ENCODE measurements around the gene DNAJB7.
"Not testable (repeated sequence)": the region's sequence is repeated elsewhere in the genome, so short reads cannot be mapped to it uniquely, and the experiment has no call there.

Gene DNAJB7

DNA sequence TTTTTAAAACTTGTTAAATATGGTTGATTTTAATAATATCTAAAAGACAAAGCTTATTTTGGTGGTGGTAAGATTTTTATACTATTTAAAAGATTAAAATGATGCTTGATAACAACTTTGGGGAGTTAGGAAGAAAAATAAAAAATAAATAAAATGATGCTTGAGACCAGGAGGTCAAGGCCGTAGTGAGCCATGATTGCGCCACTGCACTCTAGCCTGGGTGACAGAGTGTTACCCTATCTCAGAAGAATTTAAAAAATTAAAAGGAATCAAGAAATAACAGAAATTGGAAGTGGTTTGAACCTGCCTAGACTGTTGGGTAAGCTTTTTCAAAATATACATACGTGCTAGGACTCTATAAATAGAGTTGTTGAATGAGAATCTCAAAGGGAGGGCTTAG, 12.1 kb upstream of the DNAJB7 start:
- Histone ChIP-seq H3K4me1 (ENCODE audit: control insufficient read depth, insufficient read depth, low read length) (no peaks in the 10 kb centered on the region), H3K9me3 (ENCODE audit: control insufficient read depth in 2 of 2, low read length in 2 of 2) (no peaks in the 10 kb centered on the region)

GRCh38 chr22:40868379-40868778, 6.5 kb upstream of the DNAJB7 start:
- H3K27me3 ChIP-seq (ENCODE audit: control insufficient read depth in 1 of 2, insufficient read depth in 2 of 2, low read length in 2 of 2); H3K27ac ChIP-seq (ENCODE audit: low read length); H3K9ac ChIP-seq (ENCODE audit: low read length in 2 of 2); H3K9me3 ChIP-seq (ENCODE audit: control insufficient read depth in 2 of 2, low read length in 2 of 2); H3K4me1 ChIP-seq (ENCODE audit: control insufficient read depth, insufficient read depth, low read length); H3K36me3 ChIP-seq (ENCODE audit: control insufficient read depth in 2 of 2, insufficient read depth in 2 of 2, low read length in 2 of 2); H3K4me3 ChIP-seq (ENCODE audit: low read length in 2 of 2): not testable (repeated sequence)

More for the DNA sequence above, 12.1 kb upstream of the DNAJB7 start:
- Histone ChIP-seq H3K9ac (ENCODE audit: low read length in 2 of 2) (no peak overlapping the region), H3K36me3 (ENCODE audit: control insufficient read depth in 2 of 2, insufficient read depth in 2 of 2, low read length in 2 of 2) (peaks cover 6 to 10% of the 10 kb centered on the region in 2 donors), H3K4me3 (ENCODE audit: low read length in 2 of 2) (no peak overlapping the region), H3K27ac (ENCODE audit: low read length) (no peak overlapping the region), H3K27me3 (ENCODE audit: control insufficient read depth in 1 of 2, insufficient read depth in 2 of 2, low read length in 2 of 2) (no peaks in the 10 kb centered on the region)

- H3K9ac ChIP-seq (ENCODE audit: low read length in 2 of 2) = no peak overlapping the region
- peaks cover 4 to 6% of the 10 kb centered on the region in 2 donors for H3K36me3 ChIP-seq (ENCODE audit: control insufficient read depth in 2 of 2, insufficient read depth in 2 of 2, low read length in 2 of 2)
- H3K4me3 ChIP-seq (ENCODE audit: low read length in 2 of 2) = no peak overlapping the region
- no peak overlapping the region for H3K27ac ChIP-seq (ENCODE audit: low read length)
- no peaks in the 10 kb centered on the region for H3K9me3 ChIP-seq (ENCODE audit: control insufficient read depth in 2 of 2, low read length in 2 of 2)
- no peaks in the 10 kb centered on the region for H3K27me3 ChIP-seq (ENCODE audit: control insufficient read depth in 1 of 2, insufficient read depth in 2 of 2, low read length in 2 of 2)
- H3K4me1 ChIP-seq (ENCODE audit: control insufficient read depth, insufficient read depth, low read length) = no peaks in the 10 kb centered on the region
Measured at GRCh38 chr22:40867109-40867508, 5.2 kb upstream of the DNAJB7 start.

GRCh38 chr22:40862537-40862936, 624 bp upstream of the DNAJB7 start:
- H3K9ac ChIP-seq (ENCODE audit: low read length in 2 of 2) = no peak overlapping the region

DNA sequence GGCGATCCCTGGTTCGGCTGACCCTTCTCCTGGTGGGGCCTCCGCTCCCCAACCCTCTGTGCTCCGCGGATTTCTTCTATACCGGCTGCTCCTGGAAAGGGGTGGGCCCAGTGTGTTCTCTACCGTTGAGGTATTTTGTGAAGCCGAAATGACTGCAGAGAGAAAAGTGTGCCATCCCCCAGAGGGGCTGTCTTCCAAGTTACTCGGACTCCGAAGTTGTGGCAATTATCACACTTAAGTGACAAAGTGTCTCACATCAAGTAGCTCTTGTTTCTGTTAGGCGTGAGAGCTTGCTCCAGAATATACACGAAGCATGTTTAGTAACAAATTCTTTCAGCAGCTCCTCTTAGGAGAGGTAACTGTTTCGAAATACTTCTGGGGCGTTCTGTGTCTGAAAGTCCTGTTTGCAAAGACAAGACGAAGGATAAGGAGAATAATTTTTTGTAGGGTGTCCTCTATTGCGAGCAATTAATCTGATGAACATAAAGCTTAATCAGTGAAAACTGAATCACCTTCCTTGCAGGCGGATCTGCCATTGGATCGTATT, 4.5 kb downstream of the DNAJB7 start:
- Histone ChIP-seq H3K4me1 (ENCODE audit: control insufficient read depth, insufficient read depth, low read length) (peaks cover 16% of the 10 kb centered on the region), H3K27me3 (ENCODE audit: control insufficient read depth in 1 of 2, insufficient read depth in 2 of 2, low read length in 2 of 2) (no peaks in the 10 kb centered on the region), H3K9ac (ENCODE audit: low read length in 2 of 2) (peak overlapping the region; percentile 97 to 98), H3K36me3 (ENCODE audit: control insufficient read depth in 2 of 2, insufficient read depth in 2 of 2, low read length in 2 of 2) (peaks cover 0 to 5% of the 10 kb centered on the region in 2 donors), H3K9me3 (ENCODE audit: control insufficient read depth in 2 of 2, low read length in 2 of 2) (no peaks in the 10 kb centered on the region), H3K4me3 (ENCODE audit: low read length in 2 of 2) (peak overlapping the region; percentile 99), H3K27ac (ENCODE audit: low read length) (peak overlapping the region; percentile 95)

More at GRCh38 chr22:40862537-40862936, 624 bp upstream of the DNAJB7 start:
- no peak overlapping the region for H3K4me3 ChIP-seq (ENCODE audit: low read length in 2 of 2)
- no peaks in the 10 kb centered on the region for H3K27me3 ChIP-seq (ENCODE audit: control insufficient read depth in 1 of 2, insufficient read depth in 2 of 2, low read length in 2 of 2)
- H3K27ac ChIP-seq (ENCODE audit: low read length) = no peak overlapping the region
- peaks cover 0 to 5% of the 10 kb centered on the region in 2 donors for H3K36me3 ChIP-seq (ENCODE audit: control insufficient read depth in 2 of 2, insufficient read depth in 2 of 2, low read length in 2 of 2)
- H3K4me1 ChIP-seq (ENCODE audit: control insufficient read depth, insufficient read depth, low read length) = peaks cover 6% of the 10 kb centered on the region
- H3K9me3 ChIP-seq (ENCODE audit: control insufficient read depth in 2 of 2, low read length in 2 of 2) = no peaks in the 10 kb centered on the region

DNA sequence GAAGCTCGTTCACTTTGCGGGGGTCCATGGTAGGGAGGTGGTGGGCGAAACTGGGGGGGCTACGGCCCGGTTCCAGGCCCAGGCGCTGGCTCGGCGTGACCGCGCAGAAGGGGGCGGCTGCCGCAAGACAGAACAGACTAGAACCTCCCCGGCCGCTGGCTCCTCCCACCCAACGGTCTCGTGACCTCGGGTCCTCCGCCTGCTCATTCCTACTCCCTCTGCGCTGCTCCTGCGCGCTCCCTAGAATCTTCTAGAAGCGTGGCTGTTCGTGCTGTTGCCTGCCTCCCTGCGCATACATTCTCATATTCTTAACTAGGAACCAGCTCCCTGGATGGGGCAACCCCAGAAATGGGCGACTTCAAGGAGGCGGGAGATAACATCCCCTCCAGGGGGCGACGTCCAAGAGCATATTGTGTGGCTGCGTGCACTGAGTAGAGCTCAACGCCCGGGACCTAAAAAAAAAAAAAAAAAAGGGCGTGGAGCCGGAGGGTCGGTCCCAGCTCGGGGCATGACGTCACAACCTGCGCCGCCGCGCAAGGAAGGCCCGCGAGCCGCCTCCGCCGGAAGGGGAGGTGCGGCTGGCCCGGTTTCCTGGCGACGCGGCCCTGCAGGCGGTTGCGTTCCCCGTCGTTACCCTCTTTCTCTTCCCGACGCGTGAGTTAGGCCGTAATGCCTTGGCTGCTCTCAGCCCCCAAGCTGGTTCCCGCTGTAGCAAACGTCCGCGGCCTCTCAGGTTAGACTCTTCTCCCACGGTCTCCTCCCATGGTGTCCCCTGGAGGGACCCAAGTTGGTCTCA, 5.2 kb downstream of the DNAJB7 start, which contains the start of the genes ST13 and XPNPEP3:
TSS of gene ST13 (minus strand) at position 127 of the 796 bp plus-strand sequence. CDS start at position 28, 99 bp downstream.
TSS of gene XPNPEP3 (plus strand) at position 636 of the 796 bp plus-strand sequence. CDS start at position 670, 34 bp downstream.
- H3K9ac ChIP-seq (ENCODE audit: low read length in 2 of 2) = peak within 1 kb of the TSS; percentile 97 to 98
- no peaks in the 10 kb centered on the region for H3K27me3 ChIP-seq (ENCODE audit: control insufficient read depth in 1 of 2, insufficient read depth in 2 of 2, low read length in 2 of 2)
- H3K27ac ChIP-seq (ENCODE audit: low read length) = peak within 1 kb of the TSS; percentile 95
- H3K4me3 ChIP-seq (ENCODE audit: low read length in 2 of 2) = peak within 1 kb of the TSS; percentile 99
- H3K36me3 ChIP-seq (ENCODE audit: control insufficient read depth in 2 of 2, insufficient read depth in 2 of 2, low read length in 2 of 2) = peaks cover 0 to under 1% of the 10 kb centered on the region in 2 donors
- peaks cover 16% of the 10 kb centered on the region for H3K4me1 ChIP-seq (ENCODE audit: control insufficient read depth, insufficient read depth, low read length)
- no peaks in the 10 kb centered on the region for H3K9me3 ChIP-seq (ENCODE audit: control insufficient read depth in 2 of 2, low read length in 2 of 2)

DNA sequence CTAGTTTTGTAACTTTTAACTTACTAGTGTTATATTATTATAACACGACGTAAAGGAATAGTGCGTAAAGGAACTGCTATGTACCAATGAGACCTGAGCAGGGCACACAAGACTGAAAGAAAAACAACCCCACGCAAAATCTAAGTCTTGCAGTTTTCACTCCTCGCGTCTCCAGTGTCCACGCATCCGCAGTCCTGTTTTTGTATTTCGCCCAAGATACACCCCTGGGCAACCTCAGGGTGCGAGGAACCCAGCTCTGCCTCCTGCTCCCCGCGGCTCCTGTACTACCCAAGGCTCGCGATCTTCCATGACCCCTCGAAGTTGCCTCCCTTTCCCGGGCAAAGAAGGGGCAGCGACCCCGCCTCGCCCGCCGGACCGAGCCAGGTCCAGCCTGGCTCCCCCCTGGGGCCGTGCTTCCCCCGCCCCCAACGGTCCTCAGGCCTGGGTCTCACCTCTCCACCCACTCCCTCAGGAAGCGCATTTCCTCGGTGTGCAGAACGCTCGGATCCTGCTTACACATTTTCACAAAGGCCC, 5.9 kb downstream of the DNAJB7 start:
- no peaks in the 10 kb centered on the region for H3K9me3 ChIP-seq (ENCODE audit: control insufficient read depth in 2 of 2, low read length in 2 of 2)
- H3K27ac ChIP-seq (ENCODE audit: low read length) = peak overlapping the region; percentile 95
- H3K4me1 ChIP-seq (ENCODE audit: control insufficient read depth, insufficient read depth, low read length) = peaks cover 16% of the 10 kb centered on the region
- no peaks in the 10 kb centered on the region for H3K36me3 ChIP-seq (ENCODE audit: control insufficient read depth in 2 of 2, insufficient read depth in 2 of 2, low read length in 2 of 2)
- H3K27me3 ChIP-seq (ENCODE audit: control insufficient read depth in 1 of 2, insufficient read depth in 2 of 2, low read length in 2 of 2) = no peaks in the 10 kb centered on the region
- H3K9ac ChIP-seq (ENCODE audit: low read length in 2 of 2) = peak overlapping the region; percentile 92 to 98
- peak overlapping the region; percentile 89 to 99 for H3K4me3 ChIP-seq (ENCODE audit: low read length in 2 of 2)

DNA sequence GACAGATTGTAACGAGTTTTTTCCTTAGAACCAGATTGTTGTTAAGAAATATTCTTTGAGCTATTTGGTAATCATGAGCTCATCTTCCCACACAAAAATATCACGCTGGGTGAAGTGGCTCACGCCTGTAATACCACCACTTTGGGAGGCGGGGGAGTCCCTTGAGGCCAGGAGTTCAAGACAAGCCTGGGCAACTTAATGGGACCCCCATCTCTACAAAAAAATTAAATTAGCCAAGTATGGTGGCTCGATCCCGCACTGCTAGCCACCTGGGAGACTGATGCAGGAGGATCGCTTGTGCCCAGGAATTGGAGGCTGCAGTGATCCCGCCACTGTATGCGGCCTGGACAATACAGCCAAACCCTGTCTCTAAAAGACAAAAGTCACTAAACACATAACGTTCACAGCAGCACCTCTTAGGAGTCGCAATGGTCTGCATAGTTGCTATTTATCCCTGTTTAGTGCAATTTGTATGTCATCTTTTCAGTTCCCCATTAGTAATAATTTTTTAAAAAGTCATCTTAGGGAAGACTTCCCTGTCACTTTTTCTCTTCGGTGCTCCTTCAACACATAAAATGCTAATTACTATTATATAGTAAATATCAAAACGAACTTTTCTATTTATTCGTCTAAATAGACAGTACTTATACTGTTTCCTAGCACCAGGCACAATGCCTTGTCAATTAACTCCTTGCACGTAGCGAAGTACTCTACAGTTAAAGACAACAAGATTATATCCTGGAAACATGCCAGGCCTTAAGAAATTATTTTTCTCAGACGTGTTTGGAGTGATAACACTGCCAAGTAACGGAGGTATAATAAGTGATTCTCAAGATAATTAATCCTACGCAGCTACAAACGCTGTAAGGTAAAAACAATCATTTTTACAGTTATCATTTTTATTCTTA, 6.6 kb downstream of the DNAJB7 start:
- peak overlapping the region; percentile 95 for H3K27ac ChIP-seq (ENCODE audit: low read length)
- H3K9ac ChIP-seq (ENCODE audit: low read length in 2 of 2) = peak overlapping the region; percentile 92 to 98
- H3K27me3 ChIP-seq (ENCODE audit: control insufficient read depth in 1 of 2, insufficient read depth in 2 of 2, low read length in 2 of 2) = no peaks in the 10 kb centered on the region
- no peaks in the 10 kb centered on the region for H3K9me3 ChIP-seq (ENCODE audit: control insufficient read depth in 2 of 2, low read length in 2 of 2)
- H3K4me3 ChIP-seq (ENCODE audit: low read length in 2 of 2) = peak overlapping the region; percentile 89 to 99
- peaks cover 16% of the 10 kb centered on the region for H3K4me1 ChIP-seq (ENCODE audit: control insufficient read depth, insufficient read depth, low read length)
- peaks cover 0 to 2% of the 10 kb centered on the region in 2 donors for H3K36me3 ChIP-seq (ENCODE audit: control insufficient read depth in 2 of 2, insufficient read depth in 2 of 2, low read length in 2 of 2)

DNA sequence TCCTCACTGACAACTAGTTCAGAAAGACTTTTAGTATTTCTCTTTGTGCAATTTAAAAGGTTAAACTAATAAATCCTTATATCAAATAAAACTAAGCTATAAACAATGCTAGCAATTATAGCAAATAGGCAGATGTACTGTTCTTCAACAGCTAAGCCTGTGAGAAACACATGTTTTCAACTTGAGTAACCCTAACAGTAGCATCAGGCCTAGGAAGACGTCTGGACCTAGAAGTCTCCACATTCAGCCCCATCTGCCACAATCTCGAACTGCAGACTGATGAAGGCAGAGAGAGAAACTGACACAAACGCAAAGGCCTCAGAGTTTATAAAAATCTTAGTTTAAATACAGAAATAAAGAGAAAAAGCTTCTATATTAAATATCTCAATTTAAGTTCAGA, 8.0 kb downstream of the DNAJB7 start:
- Histone ChIP-seq H3K36me3 (ENCODE audit: control insufficient read depth in 2 of 2, insufficient read depth in 2 of 2, low read length in 2 of 2) (peaks cover 0 to 7% of the 10 kb centered on the region in 2 donors), H3K4me1 (ENCODE audit: control insufficient read depth, insufficient read depth, low read length) (peaks cover 16% of the 10 kb centered on the region), H3K4me3 (ENCODE audit: low read length in 2 of 2) (peak overlapping the region; percentile 9 to 13), H3K9me3 (ENCODE audit: control insufficient read depth in 2 of 2, low read length in 2 of 2) (no peaks in the 10 kb centered on the region), H3K27ac (ENCODE audit: low read length) (no peak overlapping the region), H3K27me3 (ENCODE audit: control insufficient read depth in 1 of 2, insufficient read depth in 2 of 2, low read length in 2 of 2) (no peaks in the 10 kb centered on the region), H3K9ac (ENCODE audit: low read length in 2 of 2) (peak overlapping the region in 1 of 2 donors; percentile 37)

- Histone ChIP-seq H3K27ac (ENCODE audit: low read length) (no peak overlapping the region), H3K36me3 (ENCODE audit: control insufficient read depth in 2 of 2, insufficient read depth in 2 of 2, low read length in 2 of 2) (peaks cover 0 to 7% of the 10 kb centered on the region in 2 donors), H3K9ac (ENCODE audit: low read length in 2 of 2) (peak overlapping the region in 1 of 2 donors; percentile 1), H3K4me1 (ENCODE audit: control insufficient read depth, insufficient read depth, low read length) (peaks cover 16% of the 10 kb centered on the region), H3K9me3 (ENCODE audit: control insufficient read depth in 2 of 2, low read length in 2 of 2) (no peaks in the 10 kb centered on the region), H3K27me3 (ENCODE audit: control insufficient read depth in 1 of 2, insufficient read depth in 2 of 2, low read length in 2 of 2) (no peaks in the 10 kb centered on the region), H3K4me3 (ENCODE audit: low read length in 2 of 2) (no peak overlapping the region)
Measured at GRCh38 chr22:40853333-40853732, 8.6 kb downstream of the DNAJB7 start.
